Right atrium auricular region (tissue), 2 donors: ENCODE results near the gene RUSF1. TPM values are rescaled to one million over a fixed set of nuclear protein-coding genes. Genes with fewer than 3 reads are reported as not detected.

Experiments used
- DNase-seq: peaks from one replicate; pipeline ENCODE4 v3.0.0-alpha.2; 2019; ENCODE audit warnings: low spot score
- H3K27ac ChIP-seq, 2 donors: fragments of 200-600 bp; sonication (generic); 1 replicate in 1 of 2; 2 replicates in 1 of 2; pipeline ENCODE4 v1.5.1; 2016 to 2019
- H3K27me3 ChIP-seq, 2 donors: fragments of 200-600 bp; sonication (generic); one replicate each; pipeline versions ENCODE4 v1.5.1 to v1.6.0; 2017 to 2019
- H3K36me3 ChIP-seq: fragments of 200-600 bp; sonication (generic); one replicate; pipeline ENCODE4 v1.5.1; 2016
- H3K4me1 ChIP-seq, 2 donors: fragments of 200-600 bp; sonication (generic); one replicate each; pipeline versions ENCODE4 v1.5.1 to v1.6.0; 2017 to 2019
- H3K4me3 ChIP-seq, 2 donors: fragments of 200-600 bp; sonication (generic); 1 replicate in 1 of 2; 2 replicates in 1 of 2; pipeline ENCODE4 v1.5.1; 2017 to 2019; ENCODE audit warnings: mild to moderate bottlenecking in 1 of 2, moderate library complexity in 1 of 2
- H3K9me3 ChIP-seq, 2 donors: fragments of 200-600 bp; sonication (generic); one replicate each; pipeline ENCODE4 v1.5.1; 2019
- CTCF ChIP-seq, 2 donors: fragments of 200-600 bp; sonication (generic); IDR thresholded peaks; one replicate each; pipeline ENCODE4 v1.5.1; 2019; ENCODE audit warnings: antibody characterized with exemption in 2 of 2
- total RNA-seq, 2 donors: library from RNA; depleted of rRNA; stranded (reverse); fragments of >200 nt; gene quantifications; one replicate each; pipeline ENCODE4 v1.1.0, GENCODE V29; 2016

The RUSF1 gene
- total RNA-seq, 2 donors from 2014 or later = 33.3 TPM

GRCh38 chr16:31535737-31536136, 27.5 kb upstream of the RUSF1 start:
- no peaks in the 10 kb centered on the region for H3K9me3 ChIP-seq
- DNase-seq = no peak
- TF ChIP-seq CTCF (IDR thresholded peaks at IDR 0.05) = no peak
- no peak overlapping the region for H3K4me3 ChIP-seq
- H3K27me3 ChIP-seq = no peaks in the 10 kb centered on the region
- H3K36me3 ChIP-seq = no peaks in the 10 kb centered on the region
- no peak overlapping the region for H3K27ac ChIP-seq
- peaks cover 0 to 8% of the 10 kb centered on the region in 2 donors for H3K4me1 ChIP-seq

GRCh38 chr16:31532896-31533295, 24.7 kb upstream of the RUSF1 start:
- DNase-seq = no peak
- Histone ChIP-seq H3K4me1 (peaks cover 0 to 24% of the 10 kb centered on the region in 2 donors), H3K9me3 (no peaks in the 10 kb centered on the region), H3K36me3 (no peaks in the 10 kb centered on the region), H3K4me3 (no peak overlapping the region), H3K27me3 (no peaks in the 10 kb centered on the region), H3K27ac (no peak overlapping the region)
- no peak for TF ChIP-seq CTCF (IDR thresholded peaks at IDR 0.05)

GRCh38 chr16:31532120-31532519, 23.9 kb upstream of the RUSF1 start:
- Histone ChIP-seq H3K27me3 (no peaks in the 10 kb centered on the region), H3K4me1 (peaks cover 0 to 17% of the 10 kb centered on the region in 2 donors), H3K4me3 (no peak overlapping the region), H3K27ac (no peak overlapping the region), H3K9me3 (no peaks in the 10 kb centered on the region), H3K36me3 (no peaks in the 10 kb centered on the region)
- no peak for TF ChIP-seq CTCF (IDR thresholded peaks at IDR 0.05)
- no peak for DNase-seq

- H3K27ac ChIP-seq = no peak overlapping the region
- no peak for DNase-seq
- H3K36me3 ChIP-seq = no peaks in the 10 kb centered on the region
- H3K4me3 ChIP-seq = no peak overlapping the region
- H3K4me1 ChIP-seq = peaks cover 0 to 15% of the 10 kb centered on the region in 2 donors
- no peak for TF ChIP-seq CTCF (IDR thresholded peaks at IDR 0.05)
- no peaks in the 10 kb centered on the region for H3K27me3 ChIP-seq
- no peaks in the 10 kb centered on the region for H3K9me3 ChIP-seq
These were observed 22.9 kb upstream of the RUSF1 start for GRCh38 chr16:31531096-31531495.

- no peak for DNase-seq
- Histone ChIP-seq H3K9me3 (no peaks in the 10 kb centered on the region), H3K4me3 (no peak overlapping the region), H3K27me3 (no peaks in the 10 kb centered on the region), H3K27ac (no peak overlapping the region), H3K36me3 (no peaks in the 10 kb centered on the region), H3K4me1 (peaks cover 0 to 15% of the 10 kb centered on the region in 2 donors)
- TF ChIP-seq CTCF (IDR thresholded peaks at IDR 0.05) = no peak
These were observed 22.2 kb upstream of the RUSF1 start for GRCh38 chr16:31530405-31530804.

- H3K4me3 ChIP-seq = peak overlapping the region; percentile 33 to 49
- no peak overlapping the region for H3K27ac ChIP-seq
- no peaks in the 10 kb centered on the region for H3K9me3 ChIP-seq
- no peaks in the 10 kb centered on the region for H3K27me3 ChIP-seq
- no peak for TF ChIP-seq CTCF (IDR thresholded peaks at IDR 0.05)
- H3K36me3 ChIP-seq = no peaks in the 10 kb centered on the region
- H3K4me1 ChIP-seq = peaks cover 0 to 15% of the 10 kb centered on the region in 2 donors
- no peak for DNase-seq
These were observed 21.7 kb upstream of the RUSF1 start for GRCh38 chr16:31529937-31530312.
